ENCODE results near the gene METTL4.
"Not testable (repeated sequence)": the region's sequence is repeated elsewhere in the genome, so short reads cannot be mapped to it uniquely, and the experiment has no call there.

Gene METTL4

GRCh38 chr18:2559249-2559648, 12.1 kb downstream of the METTL4 start:
- no peak for DNase-seq (ENCODE audit: low spot score)

- no peak for DNase-seq (ENCODE audit: low spot score)
Measured at GRCh38 chr18:2557536-2557935, 13.8 kb downstream of the METTL4 start.

GRCh38 chr18:2555895-2556294, 15.4 kb downstream of the METTL4 start:
- no peak for DNase-seq (ENCODE audit: low spot score)

- DNase-seq (ENCODE audit: low spot score) = no peak
Measured at GRCh38 chr18:2554696-2555095, 16.6 kb downstream of the METTL4 start.

GRCh38 chr18:2551425-2551824, 19.9 kb downstream of the METTL4 start:
- DNase-seq (ENCODE audit: low spot score) = no peak

GRCh38 chr18:2549462-2549861, 21.8 kb downstream of the METTL4 start:
- DNase-seq (ENCODE audit: low spot score) = no peak

- DNase-seq (ENCODE audit: low spot score) = peak; percentile 51
Measured at GRCh38 chr18:2547477-2548087, 23.7 kb downstream of the METTL4 start.

- DNase-seq (ENCODE audit: low spot score) = no peak
Measured at GRCh38 chr18:2545155-2545554, 26.1 kb downstream of the METTL4 start.

- DNase-seq (ENCODE audit: low spot score) = peak; percentile 15
Measured at GRCh38 chr18:2541925-2542563, 29.3 kb downstream of the METTL4 start.

GRCh38 chr18:2540575-2540974, 30.7 kb downstream of the METTL4 start:
- no peak for DNase-seq (ENCODE audit: low spot score)

GRCh38 chr18:2538844-2539243, 32.5 kb downstream of the METTL4 start:
- no peak for DNase-seq (ENCODE audit: low spot score)

GRCh38 chr18:2538236-2538635, 33.1 kb downstream of the METTL4 start:
- peak; percentile 47 for DNase-seq (ENCODE audit: low spot score)

GRCh38 chr18:2537296-2537695, 34.0 kb downstream of the METTL4 start:
- no peak for DNase-seq (ENCODE audit: low spot score)

- no peak for DNase-seq (ENCODE audit: low spot score)
Measured at GRCh38 chr18:2536493-2536892, 34.8 kb downstream of the METTL4 start.

- no peak for DNase-seq (ENCODE audit: low spot score)
Measured at GRCh38 chr18:2536063-2536462, 35.2 kb downstream of the METTL4 start.

- no peak for DNase-seq (ENCODE audit: low spot score)
Measured at GRCh38 chr18:2535419-2535910, 35.8 kb downstream of the METTL4 start.

GRCh38 chr18:2534906-2535305, 36.4 kb downstream of the METTL4 start:
- no peak for DNase-seq (ENCODE audit: low spot score)

GRCh38 chr18:2532797-2533196, 38.5 kb downstream of the METTL4 start:
- no peak for DNase-seq (ENCODE audit: low spot score)

- DNase-seq (ENCODE audit: low spot score) = no peak
Measured at GRCh38 chr18:2531751-2532150, 39.6 kb downstream of the METTL4 start.

GRCh38 chr18:2529154-2529553, 42.2 kb downstream of the METTL4 start:
- DNase-seq (ENCODE audit: low spot score) = no peak

GRCh38 chr18:2526329-2526728, 45.0 kb downstream of the METTL4 start:
- DNase-seq (ENCODE audit: low spot score) = no peak

GRCh38 chr18:2524794-2525198, 46.5 kb downstream of the METTL4 start:
- not testable (repeated sequence) for DNase-seq (ENCODE audit: low spot score)

- no peak for DNase-seq (ENCODE audit: low spot score)
Measured at GRCh38 chr18:2522112-2522511, 49.2 kb downstream of the METTL4 start.

- no peak for DNase-seq (ENCODE audit: low spot score)
Measured at GRCh38 chr18:2518473-2518872, 52.8 kb downstream of the METTL4 start.
